SJCRH30 (cell line): ENCODE results near the gene CLPTM1. TPM values are rescaled to one million over a fixed set of nuclear protein-coding genes. Genes with fewer than 3 reads are reported as not detected.
A peak's percentile ranks its signal among the peaks of the same experiment; 100 is the strongest.
"Not testable (repeated sequence)": the region's sequence is repeated elsewhere in the genome, so short reads cannot be mapped to it uniquely, and the experiment has no call there.

Source experiments
- DNase-seq, 2 experiments: peaks; one replicate each; pipeline ENCODE4 v3.0.0-alpha.2; 2015 to 2020
- H3K27ac ChIP-seq: fragments of 250-450 bp; sonication (Bioruptor Pico); 2 replicates; pipeline ENCODE4 v1.5.1; 2020; ENCODE audit warnings: mild to moderate bottlenecking, moderate library complexity
- H3K27me3 ChIP-seq: fragments of 250-450 bp; sonication (Bioruptor Pico); 2 replicates; pipeline ENCODE4 v1.5.1; 2020; ENCODE audit warnings: mild to moderate bottlenecking, moderate library complexity
- H3K36me3 ChIP-seq: fragments of 250-450 bp; sonication (Bioruptor Pico); 2 replicates; pipeline ENCODE4 v1.5.1; 2020; ENCODE audit warnings: mild to moderate bottlenecking, moderate library complexity
- H3K4me1 ChIP-seq: fragments of 250-450 bp; sonication (Bioruptor Pico); 2 replicates; pipeline ENCODE4 v1.5.1; 2020; ENCODE audit warnings: mild to moderate bottlenecking, moderate library complexity
- H3K4me3 ChIP-seq: fragments of 250-450 bp; sonication (Bioruptor Pico); 2 replicates; pipeline ENCODE4 v1.5.1; 2020; ENCODE audit warnings: mild to moderate bottlenecking, moderate library complexity
- H3K9me3 ChIP-seq: fragments of 250-450 bp; sonication (Bioruptor Pico); replicated peaks from 2 replicates; pipeline ENCODE4 v1.5.1; 2020; ENCODE audit warnings: mild to moderate bottlenecking, moderate library complexity
- total RNA-seq: library from RNA; depleted of rRNA; stranded (reverse); fragments of >200 nt; shearing (Covaris generic); gene quantifications from 2 replicates; pipeline ENCODE4 v1.2.3, GENCODE V29; 2014

CLPTM1 gene
- total RNA-seq, 1 experiment from 2014 or later = 36.0 TPM

GRCh38 chr19:44925114-44925891 lies 29.9 kb upstream of the CLPTM1 start:
- DNase-seq = peak; percentile 95
- Histone ChIP-seq H3K4me3 (no peak overlapping the region), H3K27ac (peak overlapping the region; percentile 48), H3K36me3 (no peaks in the 10 kb centered on the region), H3K27me3 (no peaks in the 10 kb centered on the region), H3K9me3 (no peaks in the 10 kb centered on the region), H3K4me1 (peaks cover 26% of the 10 kb centered on the region)

- not testable (repeated sequence) for H3K36me3 ChIP-seq, H3K27ac ChIP-seq, H3K9me3 ChIP-seq, H3K27me3 ChIP-seq
- Histone ChIP-seq H3K4me1 (peaks cover 26% of the 10 kb centered on the region), H3K4me3 (peak overlapping the region; percentile 36)
- peak in 1 of 2 experiments; percentile 39 for DNase-seq
Measured at GRCh38 chr19:44926245-44927077, 28.7 kb upstream of the CLPTM1 start.

GRCh38 chr19:44927746-44928145 lies 27.4 kb upstream of the CLPTM1 start:
- no peak for DNase-seq
- H3K27me3 ChIP-seq = no peaks in the 10 kb centered on the region

GRCh38 chr19:44930088-44930487 lies 25.1 kb upstream of the CLPTM1 start:
- no peaks in the 10 kb centered on the region for H3K9me3 ChIP-seq
- H3K27me3 ChIP-seq = no peaks in the 10 kb centered on the region; the same call in 1 of the 2 replicates
- peaks cover 15% of the 10 kb centered on the region for H3K4me1 ChIP-seq
- H3K4me3 ChIP-seq = no peak overlapping the region
- no peak overlapping the region for H3K27ac ChIP-seq
- H3K36me3 ChIP-seq = no peaks in the 10 kb centered on the region
- DNase-seq = no peak

More at GRCh38 chr19:44927746-44928145, 27.4 kb upstream of the CLPTM1 start:
- Histone ChIP-seq H3K36me3 (no peaks in the 10 kb centered on the region), H3K4me1 (peaks cover 26% of the 10 kb centered on the region), H3K4me3 (no peak overlapping the region), H3K9me3 (no peaks in the 10 kb centered on the region), H3K27ac (no peak overlapping the region)

- Histone ChIP-seq H3K27ac (no peak overlapping the region), H3K36me3 (no peaks in the 10 kb centered on the region), H3K9me3 (no peaks in the 10 kb centered on the region), H3K27me3 (no peaks in the 10 kb centered on the region; the same call in 1 of the 2 replicates), H3K4me3 (no peak overlapping the region), H3K4me1 (peaks cover under 1% of the 10 kb centered on the region)
- no peak for DNase-seq
Measured at GRCh38 chr19:44931541-44931940, 23.6 kb upstream of the CLPTM1 start.

- no peaks in the 10 kb centered on the region for H3K4me1 ChIP-seq
- H3K27ac ChIP-seq = no peak overlapping the region
- DNase-seq = no peak
- no peaks in the 10 kb centered on the region for H3K9me3 ChIP-seq
- no peaks in the 10 kb centered on the region for H3K36me3 ChIP-seq
- no peaks in the 10 kb centered on the region; the same call in 1 of the 2 replicates for H3K27me3 ChIP-seq
- no peak overlapping the region for H3K4me3 ChIP-seq
Measured at GRCh38 chr19:44939668-44940067, 15.5 kb upstream of the CLPTM1 start.

GRCh38 chr19:44942067-44942571 lies 13.1 kb upstream of the CLPTM1 start, which contains the start of gene APOC4:
TSS of gene APOC4 (plus strand) at chr19:44942237. CDS start at chr19:44942278, 41 bp downstream.
- DNase-seq = no peak
- no peak within 1 kb of the TSS for H3K4me3 ChIP-seq

GRCh38 chr19:44943801-44944249 lies 11.4 kb upstream of the CLPTM1 start:
- Histone ChIP-seq H3K4me1 (no peaks in the 10 kb centered on the region), H3K27me3 (no peaks in the 10 kb centered on the region), H3K36me3 (no peaks in the 10 kb centered on the region), H3K27ac (no peak overlapping the region), H3K4me3 (no peak overlapping the region), H3K9me3 (no peaks in the 10 kb centered on the region)
- DNase-seq = no peak

More at GRCh38 chr19:44942067-44942571, 13.1 kb upstream of the CLPTM1 start, which contains the start of gene APOC4:
- H3K9me3 ChIP-seq = no peaks in the 10 kb centered on the region
- H3K4me1 ChIP-seq = no peaks in the 10 kb centered on the region
- H3K27me3 ChIP-seq = no peaks in the 10 kb centered on the region
- H3K27ac ChIP-seq = no peak within 1 kb of the TSS
- no peaks in the 10 kb centered on the region for H3K36me3 ChIP-seq

GRCh38 chr19:44947041-44947581 lies 8.1 kb upstream of the CLPTM1 start:
- H3K9me3 ChIP-seq = no peaks in the 10 kb centered on the region

GRCh38 chr19:44948237-44948636 lies 6.9 kb upstream of the CLPTM1 start:
- DNase-seq = peak; percentile 15 to 28
- H3K27me3 ChIP-seq = no peaks in the 10 kb centered on the region
- H3K4me1 ChIP-seq = no peaks in the 10 kb centered on the region
- H3K9me3 ChIP-seq = no peaks in the 10 kb centered on the region
- no peak overlapping the region for H3K27ac ChIP-seq
- no peak overlapping the region for H3K4me3 ChIP-seq
- no peaks in the 10 kb centered on the region for H3K36me3 ChIP-seq

More at GRCh38 chr19:44947041-44947581, 8.1 kb upstream of the CLPTM1 start:
- DNase-seq = no peak
- H3K36me3 ChIP-seq = no peaks in the 10 kb centered on the region
- H3K4me1 ChIP-seq = no peaks in the 10 kb centered on the region
- no peak overlapping the region for H3K4me3 ChIP-seq
- H3K27ac ChIP-seq = no peak overlapping the region
- H3K27me3 ChIP-seq = no peaks in the 10 kb centered on the region

- no peak for DNase-seq
- Histone ChIP-seq H3K27ac (no peak overlapping the region), H3K4me3 (no peak overlapping the region)
Measured at GRCh38 chr19:44948763-44949374, 6.3 kb upstream of the CLPTM1 start.

GRCh38 chr19:44949550-44949949 lies 5.6 kb upstream of the CLPTM1 start:
- H3K27me3 ChIP-seq = no peaks in the 10 kb centered on the region
- H3K4me3 ChIP-seq = no peak overlapping the region
- no peak overlapping the region for H3K27ac ChIP-seq
- no peaks in the 10 kb centered on the region for H3K4me1 ChIP-seq
- no peaks in the 10 kb centered on the region for H3K36me3 ChIP-seq
- DNase-seq = no peak
- H3K9me3 ChIP-seq = no peaks in the 10 kb centered on the region

More at GRCh38 chr19:44948763-44949374, 6.3 kb upstream of the CLPTM1 start:
- no peaks in the 10 kb centered on the region for H3K27me3 ChIP-seq
- H3K36me3 ChIP-seq = no peaks in the 10 kb centered on the region
- no peaks in the 10 kb centered on the region for H3K4me1 ChIP-seq
- no peaks in the 10 kb centered on the region for H3K9me3 ChIP-seq

GRCh38 chr19:44951179-44952159 lies 3.7 kb upstream of the CLPTM1 start:
- Histone ChIP-seq H3K9me3 (no peaks in the 10 kb centered on the region), H3K4me3 (no peak overlapping the region), H3K4me1 (peaks cover 5% of the 10 kb centered on the region; the same call in 1 of the 2 replicates), H3K36me3 (no peaks in the 10 kb centered on the region), H3K27me3 (no peaks in the 10 kb centered on the region), H3K27ac (no peak overlapping the region)
- peak; percentile 77 to 90 for DNase-seq
